HepG2 (cell line): Measurements from ENCODE around the gene POLA1. TPM values are rescaled to one million over a fixed set of nuclear protein-coding genes. Genes with fewer than 3 reads are reported as not detected.

Experiments used
- ATAC-seq: fragments of 200-7000 bp; cut with Tn5 transposase; 3 replicates; pipeline ENCODE4 v1.9.1; 2020; ENCODE audit warnings: mild to moderate bottlenecking, moderate library complexity
- BruUV-seq: library from RNA; stranded (reverse); fragments of 400-500 nt; replicated peaks from 2 replicates; lab custom pipeline; 2021; lab: Mats Ljungman, UMichigan
- CTCF ChIA-PET: fragments of 300-600 bp; formaldehyde crosslinking; extraction: SDS; loops from one replicate; lab custom pipeline; 2021; ENCODE audit warnings: low total read pairs, inconsistent platforms, low intra/inter-chr PET ratio; lab: Yijun Ruan, JAX
- POLR2A ChIA-PET: fragments of 350-600 bp; sonication (Branson Sonifier 250); formaldehyde crosslinking; loops from one replicate; lab custom pipeline; 2020; ENCODE audit warnings: antibody characterized with exemption, inconsistent platforms; lab: Yijun Ruan, JAX
- DNase-seq: peaks from one replicate; pipeline ENCODE4 v3.0.0-alpha.2; 2015; ENCODE audit warnings: low spot score
- FAIRE-seq: peaks from 3 replicates; lab custom pipeline; 2011; peaks lifted over from hg19 to GRCh38; lab: Jason Lieb, UNC
- H2AFZ ChIP-seq: one replicate; pipeline ENCODE4 v1.6.1; 2011; ENCODE audit warnings: low read length, inconsistent platforms
- H3K27ac ChIP-seq: fragments of 300-600 bp; 3 replicates; pipeline ENCODE4 v1.8.0; 2011; ENCODE audit warnings: mixed run types, mild to moderate bottlenecking, mixed read lengths, low read length, inconsistent platforms; ENCODE audit not compliant: insufficient read depth; ENCODE audit errors: extremely low read length
- H3K27me3 ChIP-seq, 2 experiments: fragments of 200-600 bp in 1 of 2; 2 replicates in 1 of 2; 3 replicates in 1 of 2; pipeline versions ENCODE4 v1.6.0 to v1.8.0; 2011; ENCODE audit warnings: low read length in 2 of 2, mild to moderate bottlenecking in 2 of 2, moderate library complexity in 2 of 2, inconsistent platforms in 1 of 2; ENCODE audit not compliant: insufficient read depth in 2 of 2, control insufficient read depth in 1 of 2
- H3K36me3 ChIP-seq, 2 experiments: fragments of 200-600 bp in 1 of 2; replicated peaks in 1 of 2; 2 replicates in 1 of 2; 3 replicates in 1 of 2; pipeline versions ENCODE4 v1.5.1 to v1.8.0; 2011; ENCODE audit warnings: low read length in 2 of 2, inconsistent platforms in 1 of 2; ENCODE audit not compliant: insufficient read depth in 2 of 2, control insufficient read depth in 1 of 2
- H3K4me1 ChIP-seq: 2 replicates; pipeline ENCODE4 v1.5.1; 2012; ENCODE audit warnings: low read length, inconsistent platforms; ENCODE audit not compliant: insufficient read depth
- H3K4me2 ChIP-seq: 2 replicates; pipeline ENCODE4 v1.6.0; 2011; ENCODE audit warnings: low read depth, low read length, inconsistent platforms
- H3K4me3 ChIP-seq, 3 experiments: fragments of 200-600 bp in 1 of 3; sonication (generic), shearing (Covaris generic) in 1 of 3; replicated peaks in 1 of 3; 2 replicates each; pipeline ENCODE4 v1.5.1; 2011 to 2016; ENCODE audit warnings: low read length in 3 of 3, inconsistent platforms in 2 of 3, low read depth in 2 of 3, mild to moderate bottlenecking in 2 of 3, control low read depth in 1 of 3, mixed read lengths in 1 of 3; ENCODE audit not compliant: insufficient read depth in 1 of 3
- H3K79me2 ChIP-seq: one replicate; pipeline ENCODE4 v1.6.1; 2011; ENCODE audit warnings: low read length, inconsistent platforms; ENCODE audit not compliant: insufficient read depth
- H3K9ac ChIP-seq: 2 replicates; pipeline ENCODE4 v1.6.0; 2011; ENCODE audit warnings: mild to moderate bottlenecking, low read depth, low read length, inconsistent platforms; ENCODE audit not compliant: insufficient read depth
- H3K9me3 ChIP-seq: 2 replicates; pipeline ENCODE4 v1.5.1; 2012; ENCODE audit warnings: mild to moderate bottlenecking, low read length
- H4K20me1 ChIP-seq: 2 replicates; pipeline ENCODE4 v1.6.0; 2011; ENCODE audit warnings: inconsistent platforms, mild to moderate bottlenecking, low read length, moderate library complexity; ENCODE audit not compliant: insufficient read depth
- CBX2 ChIP-seq, 2 experiments: fragments of 200-600 bp in 1 of 2; sonication (generic); formaldehyde crosslinking in 1 of 2; IDR thresholded peaks; 2 replicates each; pipeline versions ENCODE4 v1.7.0 to v1.8.1; 2018 to 2022; ENCODE audit warnings: low read depth in 2 of 2, low read length in 1 of 2, mild to moderate bottlenecking in 1 of 2, missing genetic modification reagents in 1 of 2
- CREB1 ChIP-seq, 2 experiments: fragments of 450-650 bp in 1 of 2; IDR thresholded peaks; 2 replicates each; pipeline ENCODE4 v1.6.1; 2016 to 2017; ENCODE audit warnings: control low read depth in 1 of 2, mild to moderate bottlenecking in 1 of 2, missing compliant biosample characterization in 1 of 2, missing genetic modification characterization in 1 of 2
- HNF4A ChIP-seq: sonication (generic); formaldehyde crosslinking; IDR thresholded peaks from 2 replicates; pipeline ENCODE4 v1.4.0; 2020; ENCODE audit warnings: missing genetic modification reagents
- LRRFIP1 ChIP-seq: sonication (generic); formaldehyde crosslinking; conservative IDR thresholded peaks from 2 replicates; pipeline ENCODE4 v1.4.0; 2020; ENCODE audit warnings: missing genetic modification reagents
- SMAD9 ChIP-seq: sonication (generic); formaldehyde crosslinking; IDR thresholded peaks from 2 replicates; pipeline ENCODE4 v1.5.1; 2020; ENCODE audit warnings: mild to moderate bottlenecking, missing genetic modification reagents
- TAF1 ChIP-seq: sonication (generic); formaldehyde crosslinking; IDR thresholded peaks from 2 replicates; pipeline ENCODE4 v1.4.0; 2020; ENCODE audit warnings: missing genetic modification reagents
- ZNF317 ChIP-seq: sonication (generic); formaldehyde crosslinking; IDR thresholded peaks from 2 replicates; pipeline ENCODE4 v1.5.0; 2020; ENCODE audit warnings: mild to moderate bottlenecking, missing genetic modification reagents
- WGBS: methylation state at CpG from one replicate; pipeline ENCODE4 v1.1.6; 2017; ENCODE audit warnings: low lambda C conversion rate; 5-methylcytosine and 5-hydroxymethylcytosine counted together
- in situ Hi-C: cut with HindIII; loops from 2 replicates; pipeline ENCODE4 v1.10.0; 2017; ENCODE audit warnings: low pct_unique_long_range_greater_than_20kb; ENCODE audit not compliant: extremely low pct_ligation_motif_present
- intact Hi-C: fragments of 100-400 bp; cut with micrococcal nuclease; formaldehyde crosslinking; loops from one replicate; pipeline ENCODE4 v1.10.0; 2022; ENCODE audit not compliant: unreplicated experiment
- polyA plus RNA-seq, 8 experiments: library from polyadenylated mRNA; depleted of rRNA in 3 of 8; stranded (reverse) in 7 of 8; unstranded in 1 of 8; fragments of >200 nt; fragmentation: Illumina TruSeq in 4 of 8; extraction: Trizol in 4 of 8; gene quantifications; 2 replicates each; pipeline versions ENCODE4 v1.2.1 to v1.2.3, GENCODE V29; 2011 to 2016; ENCODE audit warnings: low read depth in 4 of 8, missing spikeins in 1 of 8, mixed read lengths in 1 of 8; ENCODE audit not compliant: insufficient read depth in 1 of 8
- total RNA-seq, 5 experiments: library from RNA; depleted of rRNA; stranded (reverse); fragments of >200 nt; fragmentation: Illumina TruSeq; extraction: Trizol; gene quantifications; 2 replicates each; pipeline ENCODE4 v1.2.3, GENCODE V29; 2016; ENCODE audit warnings: low read depth in 1 of 5
- TF ChIP-seq, protein P1 (sequence below): IDR thresholded peaks from 2 replicates; pipeline ENCODE4 v1.6.1; 2016; ENCODE audit warnings: mild to moderate bottlenecking, missing biosample characterization, missing genetic modification reagents
- TF ChIP-seq, protein P2 (sequence below): IDR thresholded peaks from 2 replicates; pipeline ENCODE4 v1.6.1; 2016

Gene POLA1
- total and polyA plus RNA-seq, 2 of the 13 experiments (the other 11 are each of a cell fraction or from before 2014, with no cell fraction given), result 3.3 to 26.5 TPM

DNA sequence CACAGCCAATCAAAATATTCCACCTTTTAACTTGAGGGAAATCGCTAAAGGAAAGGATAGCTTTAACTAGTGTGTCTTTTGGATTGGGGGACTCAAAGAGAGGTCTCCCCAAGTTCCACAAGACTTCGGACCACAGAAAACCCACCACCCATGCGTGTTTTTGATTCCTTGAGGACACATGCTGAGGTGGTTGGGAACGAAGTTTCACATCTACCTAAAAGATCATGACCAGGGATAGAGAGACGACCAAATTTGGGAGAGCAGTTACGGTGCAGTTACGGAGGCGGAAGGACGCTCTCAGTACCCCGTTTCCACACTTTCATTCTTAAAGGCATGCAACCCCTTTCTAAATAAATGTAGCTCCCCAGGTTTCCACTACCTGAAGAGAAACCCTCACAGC, 47.7 kb upstream of the POLA1 start:
- H2AFZ ChIP-seq, result no peak overlapping the region
- H3K9me3 ChIP-seq, result no peaks in the 10 kb centered on the region
- H3K36me3 ChIP-seq, result no peaks in the 10 kb centered on the region
- H4K20me1 ChIP-seq, result no peaks in the 10 kb centered on the region
- CTCF ChIA-PET, result no interaction called here
- H3K9ac ChIP-seq, result no peak overlapping the region
- DNase-seq (no peak), ATAC-seq (no peak)
- 93% methylated on average over 9 of the region's 10 CpGs for WGBS
- TF ChIP-seq, protein P1, sequence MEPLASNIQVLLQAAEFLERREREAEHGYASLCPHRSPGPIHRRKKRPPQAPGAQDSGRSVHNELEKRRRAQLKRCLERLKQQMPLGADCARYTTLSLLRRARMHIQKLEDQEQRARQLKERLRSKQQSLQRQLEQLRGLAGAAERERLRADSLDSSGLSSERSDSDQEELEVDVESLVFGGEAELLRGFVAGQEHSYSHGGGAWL (CRISPR knock-in tag), result no peak
- TF ChIP-seq CBX2 (IDR thresholded peaks at IDR 0.05; ENCODE audit: low read depth, low read length), result no peak
- TF ChIP-seq CBX2 (CRISPR knock-in tag; IDR thresholded peaks at IDR 0.05; ENCODE audit: low read depth), result no peak
- TF ChIP-seq ZNF317 (CRISPR knock-in tag), result no peak
- TF ChIP-seq HNF4A (CRISPR knock-in tag), result no peak
- TF ChIP-seq LRRFIP1, result no peak
- no peak for TF ChIP-seq CREB1 (IDR thresholded peaks at IDR 0.05)
- TF ChIP-seq CREB1 (CRISPR knock-in tag; IDR thresholded peaks at IDR 0.05), result no peak
- no peak for TF ChIP-seq SMAD9 (CRISPR knock-in tag)
- no peak for TF ChIP-seq TAF1
- TF ChIP-seq, protein P2, sequence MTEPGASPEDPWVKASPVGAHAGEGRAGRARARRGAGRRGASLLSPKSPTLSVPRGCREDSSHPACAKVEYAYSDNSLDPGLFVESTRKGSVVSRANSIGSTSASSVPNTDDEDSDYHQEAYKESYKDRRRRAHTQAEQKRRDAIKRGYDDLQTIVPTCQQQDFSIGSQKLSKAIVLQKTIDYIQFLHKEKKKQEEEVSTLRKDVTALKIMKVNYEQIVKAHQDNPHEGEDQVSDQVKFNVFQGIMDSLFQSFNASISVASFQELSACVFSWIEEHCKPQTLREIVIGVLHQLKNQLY, result no peak
- TF ChIP-seq, all 625 proteins: peak for 0
- intact Hi-C loops, result no loop called here
- no TSS peak for BruUV-seq
- Histone ChIP-seq H3K27me3 (no peaks in the 10 kb centered on the region), H3K4me3 (no peak overlapping the region), H3K4me2 (no peak overlapping the region), H3K79me2 (no peaks in the 10 kb centered on the region), H3K4me1 (peaks cover 12% of the 10 kb centered on the region), H3K27ac (no peak overlapping the region)
- in situ Hi-C loops, result no loop called here
- no peak for FAIRE-seq
- POLR2A ChIA-PET, result no interaction called here
